IMR-90 (cell line): Measurements from ENCODE around the gene INF2. TPM values are rescaled to one million over a fixed set of nuclear protein-coding genes. Genes with fewer than 3 reads are reported as not detected.
A peak's percentile ranks its signal among the peaks of the same experiment; 100 is the strongest.

Experiments
- ATAC-seq: fragments of 200-7000 bp; cut with Tn5 transposase; 2 replicates; pipeline ENCODE4 v1.9.1; 2020; ENCODE audit warnings: low read depth, mild to moderate bottlenecking, moderate library complexity
- BruUV-seq: library from RNA; stranded (reverse); fragments of 400-500 nt; replicated peaks from 2 replicates; lab custom pipeline; 2021; lab: Mats Ljungman, UMichigan
- CTCF ChIA-PET: fragments of 300-600 bp; formaldehyde crosslinking; extraction: SDS; loops from one replicate; lab custom pipeline; 2021; ENCODE audit warnings: antibody characterized with exemption; lab: Yijun Ruan, JAX
- POLR2A ChIA-PET: fragments of 300-600 bp; sonication (Branson Sonifier 250); formaldehyde crosslinking; loops from one replicate; lab custom pipeline; 2022; ENCODE audit warnings: antibody characterized with exemption; ENCODE audit not compliant: unreplicated experiment; lab: Charles Lee
- DNase-seq: peaks from one replicate; pipeline ENCODE4 v3.0.0; 2013
- H2AFZ ChIP-seq: replicated peaks from 2 replicates; pipeline ENCODE3; 2013; ENCODE audit warnings: low read length, mild to moderate bottlenecking; ENCODE audit not compliant: poor library complexity
- H2AK5ac ChIP-seq: 2 replicates; pipeline ENCODE4 v1.6.1; 2013; ENCODE audit warnings: low read depth, low read length, inconsistent platforms
- H2AK9ac ChIP-seq: replicated peaks from 2 replicates; pipeline ENCODE3; 2013; ENCODE audit warnings: mild to moderate bottlenecking, low read depth, low read length, moderate library complexity; ENCODE audit not compliant: poor library complexity
- H2BK120ac ChIP-seq: 2 replicates; pipeline ENCODE4 v1.6.1; 2013; ENCODE audit warnings: low read depth, low read length, inconsistent platforms
- H2BK15ac ChIP-seq: 3 replicates; pipeline ENCODE4 v1.6.1; 2013; ENCODE audit warnings: low read depth, low read length, inconsistent platforms
- H2BK20ac ChIP-seq: 2 replicates; pipeline ENCODE4 v1.6.1; 2013; ENCODE audit warnings: low read depth, mild to moderate bottlenecking, inconsistent platforms, low read length, moderate library complexity
- H2BK5ac ChIP-seq: 2 replicates; pipeline ENCODE4 v1.6.1; 2013; ENCODE audit warnings: mild to moderate bottlenecking, low read depth, low read length, inconsistent platforms; ENCODE audit not compliant: poor library complexity, severe bottlenecking
- H3K14ac ChIP-seq: replicated peaks from 2 replicates; pipeline ENCODE4 v1.6.1; 2013; ENCODE audit warnings: low read depth, low read length, inconsistent platforms
- H3K18ac ChIP-seq: 2 replicates; pipeline ENCODE4 v1.6.1; 2013; ENCODE audit warnings: low read depth, low read length, control low read depth
- H3K23ac ChIP-seq: 2 replicates; pipeline ENCODE4 v1.6.1; 2013; ENCODE audit warnings: low read depth, low read length, inconsistent platforms
- H3K27ac ChIP-seq: 2 replicates; pipeline ENCODE4 v1.5.1; 2013; ENCODE audit warnings: mild to moderate bottlenecking, control low read depth, low read length; ENCODE audit not compliant: insufficient read depth
- H3K27me3 ChIP-seq: 2 replicates; pipeline ENCODE4 v1.6.1; 2013; ENCODE audit warnings: low read length; ENCODE audit not compliant: control insufficient read depth, insufficient read depth
- H3K36me3 ChIP-seq: 2 replicates; pipeline ENCODE4 v1.6.1; 2013; ENCODE audit warnings: low read length, mixed read lengths; ENCODE audit not compliant: control insufficient read depth, insufficient read depth
- H3K4ac ChIP-seq: 2 replicates; pipeline ENCODE4 v1.6.1; 2013; ENCODE audit warnings: low read depth, low read length, inconsistent platforms
- H3K4me1 ChIP-seq: 2 replicates; pipeline ENCODE4 v1.6.1; 2013; ENCODE audit warnings: low read length, mixed read lengths; ENCODE audit not compliant: control insufficient read depth, insufficient read depth
- H3K4me2 ChIP-seq: 2 replicates; pipeline ENCODE4 v1.6.1; 2013; ENCODE audit warnings: low read depth, mild to moderate bottlenecking, control low read depth, low read length, moderate library complexity
- H3K4me3 ChIP-seq: 2 replicates; pipeline ENCODE4 v1.5.1; 2013; ENCODE audit warnings: low read depth, mild to moderate bottlenecking, control low read depth, low read length, moderate library complexity; ENCODE audit not compliant: insufficient read depth
- H3K56ac ChIP-seq: 2 replicates; pipeline ENCODE4 v1.6.1; 2013; ENCODE audit warnings: low read length, inconsistent platforms; ENCODE audit not compliant: insufficient read depth; ENCODE audit errors: extremely low read depth
- H3K79me1 ChIP-seq, 2 experiments: 2 replicates each; pipeline ENCODE4 v1.6.1; 2013; ENCODE audit warnings: low read length in 2 of 2, inconsistent platforms in 1 of 2, low read depth in 1 of 2
- H3K9ac ChIP-seq: 2 replicates; pipeline ENCODE4 v1.6.1; 2013; ENCODE audit warnings: low read depth, low read length, control low read depth
- H3K9me1 ChIP-seq: 2 replicates; pipeline ENCODE4 v1.6.1; 2013; ENCODE audit warnings: low read length, inconsistent platforms; ENCODE audit not compliant: insufficient read depth
- H3K9me3 ChIP-seq: 2 replicates; pipeline ENCODE4 v1.6.1; 2013; ENCODE audit warnings: low read length; ENCODE audit not compliant: control insufficient read depth, insufficient read depth
- H4K20me1 ChIP-seq: 2 replicates; pipeline ENCODE4 v1.6.1; 2013; ENCODE audit warnings: low read length, inconsistent platforms; ENCODE audit not compliant: insufficient read depth
- H4K5ac ChIP-seq: 2 replicates; pipeline ENCODE4 v1.6.1; 2013; ENCODE audit warnings: mild to moderate bottlenecking, low read depth, low read length, control low read depth
- H4K8ac ChIP-seq, 2 experiments: 2 replicates each; pipeline ENCODE4 v1.6.1; 2013; ENCODE audit warnings: low read depth in 2 of 2, low read length in 2 of 2, control low read depth in 1 of 2, inconsistent platforms in 1 of 2
- H4K91ac ChIP-seq: 2 replicates; pipeline ENCODE4 v1.6.1; 2013; ENCODE audit warnings: low read depth, low read length, inconsistent platforms; ENCODE audit not compliant: insufficient read depth
- CHD1 ChIP-seq: IDR thresholded peaks from 2 replicates; pipeline ENCODE4 v1.6.1; 2012; ENCODE audit warnings: low read depth, low read length, improper control_type of control experiment
- CTCF ChIP-seq: conservative IDR thresholded peaks from 2 replicates; pipeline ENCODE4 v1.5.1; 2012; ENCODE audit warnings: mild to moderate bottlenecking, low read depth, low read length, improper control_type of control experiment
- ELK1 ChIP-seq: fragments of 150-350 bp; IDR thresholded peaks from 2 replicates; pipeline ENCODE4 v1.6.1; 2016; ENCODE audit warnings: low read depth, mild to moderate bottlenecking, low read length, moderate library complexity, borderline replicate concordance
- FOS ChIP-seq: fragments of 150-350 bp; IDR thresholded peaks from 2 replicates; pipeline ENCODE4 v1.6.1; 2016; ENCODE audit warnings: low read depth, low read length
- MAFK ChIP-seq: IDR thresholded peaks from 2 replicates; pipeline ENCODE4 v1.6.1; 2012; ENCODE audit warnings: low read depth, low read length, improper control_type of control experiment
- MXI1 ChIP-seq: IDR thresholded peaks from 2 replicates; pipeline ENCODE4 v1.6.1; 2012; ENCODE audit warnings: low read depth, mild to moderate bottlenecking, low read length, moderate library complexity, borderline replicate concordance
- NFE2L2 ChIP-seq: fragments of 150-350 bp; IDR thresholded peaks from 2 replicates; pipeline ENCODE4 v1.6.1; 2016; ENCODE audit warnings: low read depth, mild to moderate bottlenecking, low read length
- RFX5 ChIP-seq: IDR thresholded peaks from 2 replicates; pipeline ENCODE4 v1.8.0; 2012; ENCODE audit warnings: low read depth, mild to moderate bottlenecking, low read length, moderate library complexity
- USF2 ChIP-seq: fragments of 150-350 bp; IDR thresholded peaks from 2 replicates; pipeline ENCODE4 v1.6.1; 2017; ENCODE audit warnings: mild to moderate bottlenecking, antibody characterized with exemption, low read length, low read depth
- WGBS, 2 experiments: methylation state at CpG; one replicate each; pipeline versions ENCODE4 v1.1.5 to v1.1.7; 2013; ENCODE audit warnings: missing lambda C conversion rate in 2 of 2; ENCODE audit not compliant: insufficient read length in 1 of 2; ENCODE audit errors: extremely low coverage in 2 of 2; 5-methylcytosine and 5-hydroxymethylcytosine counted together
- dilution Hi-C: fragments of 300-500 bp; cut with HindIII; formaldehyde crosslinking; loops from one replicate; pipeline ENCODE4 v1.14.3; 2018; ENCODE audit warnings: low sequenced_read_pairs; ENCODE audit not compliant: unreplicated experiment
- in situ Hi-C: fragments of 300-500 bp; cut with MboI; formaldehyde crosslinking; loops from 3 replicates; pipeline ENCODE4 v1.14.3; 2019; ENCODE audit warnings: low sequenced_read_pairs, inconsistent platforms, mixed read lengths
- intact Hi-C: fragments of 100-400 bp; cut with micrococcal nuclease; formaldehyde crosslinking; loops from 2 replicates; pipeline ENCODE4 v1.10.0; 2022
- polyA plus RNA-seq, 3 experiments: library from polyadenylated mRNA; depleted of rRNA; stranded (reverse); fragments of >200 nt; gene quantifications; 2 replicates each; pipeline ENCODE4 v1.2.3, GENCODE V29; 2012; ENCODE audit warnings: low replicate concordance in 1 of 3
- total RNA-seq: library from RNA; depleted of rRNA; stranded (reverse); fragments of >200 nt; gene quantifications from 2 replicates; pipeline ENCODE4 v1.2.3, GENCODE V29; 2012

Gene INF2
- total and polyA plus RNA-seq, 2 of the 4 experiments (the other 2 are of a cell fraction), result 16.8 to 62.1 TPM

DNA sequence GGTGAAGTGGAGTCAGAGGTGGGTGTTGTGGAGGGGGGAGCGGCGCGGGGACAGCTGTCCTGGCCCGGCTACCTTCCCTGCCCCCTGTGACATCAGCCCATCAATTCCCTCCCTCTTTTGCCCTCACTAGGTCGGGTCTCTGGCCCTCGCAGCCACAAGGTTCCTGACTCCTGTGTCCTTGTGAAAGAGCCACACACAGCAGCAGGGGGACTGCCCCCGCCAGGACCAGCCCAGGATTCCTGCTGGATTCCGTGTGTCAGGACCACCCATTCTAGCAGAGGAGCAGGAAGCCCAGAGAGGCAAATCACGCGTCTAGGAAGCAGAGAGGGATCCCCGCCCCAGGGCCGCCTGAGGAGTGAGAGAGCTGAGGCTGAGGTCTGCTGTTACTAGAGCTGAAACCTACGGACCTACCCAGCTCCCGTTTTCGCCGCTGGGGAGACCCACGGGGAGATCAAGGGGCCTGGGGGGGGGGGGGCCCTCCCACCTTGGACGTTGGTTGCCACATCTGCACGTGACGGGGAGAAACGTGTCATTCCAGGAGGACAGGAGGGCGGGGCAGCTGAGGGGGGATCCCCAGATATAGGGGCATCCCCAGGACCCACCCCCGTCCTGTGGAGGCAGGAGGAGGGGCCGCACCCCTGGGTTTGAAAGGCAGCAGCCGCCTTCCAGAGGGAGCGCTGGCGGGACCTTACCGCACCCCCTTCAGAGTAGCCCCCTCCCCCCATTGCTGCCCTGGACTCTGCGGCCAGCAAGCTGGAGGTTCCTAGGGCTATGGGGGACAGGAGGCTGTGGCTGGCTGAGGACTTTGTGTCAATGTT, 12.5 kb upstream of the INF2 start:
- Histone ChIP-seq H2BK20ac (0 out of 2 replicates have a peak overlapping the region, but pooled peaks have one; percentile 11), H3K27me3 (no peaks in the 10 kb centered on the region), H3K79me1 (peaks cover 0 to 22% of the 10 kb centered on the region in 2 experiments; a peak in 2 of 4 replicates), H3K23ac (peak overlapping the region; percentile 4; the same call in 1 of the 2 replicates), H3K9me3 (no peaks in the 10 kb centered on the region), H3K4me2 (peak overlapping the region; percentile 44), H2AFZ (peak overlapping the region; percentile 91), H3K4me1 (peaks cover 35% of the 10 kb centered on the region), H2BK5ac (peak overlapping the region; percentile 67), H2AK9ac (peak overlapping the region; percentile 89), H3K36me3 (no peaks in the 10 kb centered on the region), H4K91ac (peak overlapping the region; percentile 94), H3K56ac (peak overlapping the region; percentile 32; the same call in 1 of the 2 replicates), H4K5ac (peak overlapping the region; percentile 71), H3K14ac (peak overlapping the region; percentile 90), H3K9ac (peak overlapping the region; percentile 68), H2AK5ac (peak overlapping the region; percentile 90), H3K27ac (peak overlapping the region; percentile 82), H3K9me1 (peaks cover 12% of the 10 kb centered on the region), H2BK120ac (peak overlapping the region; percentile 90), H3K4ac (peak overlapping the region; percentile 98), H4K8ac (peak overlapping the region; percentile 86 to 99), H3K4me3 (no peak overlapping the region), H4K20me1 (no peaks in the 10 kb centered on the region), H3K18ac (peak overlapping the region; percentile 18), H2BK15ac (peak overlapping the region; percentile 36; the same call in 2 of the 3 replicates)
- ATAC-seq (no peak), DNase-seq (no peak)
- no peak for TF ChIP-seq FOS
- TF ChIP-seq USF2, result no peak
- no peak for TF ChIP-seq RFX5
- TF ChIP-seq MXI1, result no peak
- TF ChIP-seq ELK1, result no peak
- no peak for TF ChIP-seq CHD1
- no peak for TF ChIP-seq CTCF
- no peak for TF ChIP-seq NFE2L2
- no peak for TF ChIP-seq MAFK
- in situ Hi-C loops (no loop called here), dilution Hi-C loops (no loop called here), intact Hi-C loops (no loop called here)
- ChIA-PET POLR2A (interaction anchor here (1.3 kb wide), 1 partner anchor 11 kb away, joined by 3 read pairs; no protein-coding TSS in a partner anchor), CTCF (no interaction called here)
- WGBS, 2 experiments, result 47% methylated on average over 11 of the region's 29 CpGs; no CpG with 5 or more reads in 1 of the 2 experiments
- no TSS peak for BruUV-seq
